CD4-positive, alpha-beta T cell (primary cell): ENCODE measurements around the gene PVALB. TPM values are rescaled to one million over a fixed set of nuclear protein-coding genes. Genes with fewer than 3 reads are reported as not detected.

Experiments used
- ATAC-seq: fragments of 200-7000 bp; cut with Tn5 transposase; one replicate; pipeline ENCODE4 v1.10.0; 2022; ENCODE audit warnings: mild to moderate bottlenecking; ENCODE audit not compliant: poor library complexity
- CTCF ChIA-PET: fragments of 350-600 bp; sonication (Branson Sonifier 250); formaldehyde crosslinking; loops from one replicate; lab custom pipeline; 2021; ENCODE audit warnings: antibody characterized with exemption, inconsistent platforms; lab: Charles Lee
- POLR2A ChIA-PET: fragments of 350-600 bp; sonication (Branson Sonifier 250); formaldehyde crosslinking; loops from one replicate; lab custom pipeline; 2021; ENCODE audit warnings: antibody characterized with exemption, inconsistent platforms; lab: Charles Lee
- DNase-seq, 14 experiments: peaks; one replicate each; pipeline ENCODE4 v3.0.0-alpha.2; 2013 to 2020; ENCODE audit warnings: mixed read lengths in 2 of 14
- H3K27ac ChIP-seq, 2 donors: one replicate each; pipeline versions ENCODE4 v1.5.1 to v1.7.0; 2013; ENCODE audit warnings: low read length in 2 of 2, low read depth in 1 of 2, mild to moderate bottlenecking in 1 of 2
- H3K27me3 ChIP-seq, 2 experiments: 1 replicate in 1 of 2; 2 replicates in 1 of 2; pipeline versions ENCODE4 v1.6.1 to v1.7.0; 2013; ENCODE audit warnings: low read length in 2 of 2, control low read depth in 1 of 2, mild to moderate bottlenecking in 1 of 2, moderate library complexity in 1 of 2; ENCODE audit not compliant: insufficient read depth in 2 of 2, control insufficient read depth in 1 of 2
- H3K36me3 ChIP-seq: one replicate; pipeline ENCODE4 v1.6.1; 2013; ENCODE audit warnings: low read length, control low read depth; ENCODE audit not compliant: insufficient read depth
- H3K4me1 ChIP-seq: one replicate; pipeline ENCODE4 v1.6.1; 2013; ENCODE audit warnings: low read length, control low read depth; ENCODE audit not compliant: insufficient read depth
- H3K4me3 ChIP-seq: one replicate; pipeline ENCODE4 v1.5.1; 2013; ENCODE audit warnings: mild to moderate bottlenecking, low read length, moderate library complexity
- H3K9me3 ChIP-seq, 2 experiments: 1 replicate in 1 of 2; 2 replicates in 1 of 2; pipeline versions ENCODE4 v1.6.1 to v1.7.0; 2013; ENCODE audit warnings: low read length in 2 of 2, mild to moderate bottlenecking in 2 of 2, control low read depth in 1 of 2, moderate library complexity in 1 of 2; ENCODE audit not compliant: control insufficient read depth in 1 of 2, insufficient read depth in 1 of 2
- H3K27ac Mint-ChIP-seq: one replicate; pipeline ENCODE4 v1.8.0; 2020; ENCODE audit warnings: mixed read lengths
- H3K27me3 Mint-ChIP-seq: one replicate; pipeline ENCODE4 v1.8.0; 2021; ENCODE audit warnings: mixed read lengths
- H3K36me3 Mint-ChIP-seq: one replicate; pipeline ENCODE4 v1.8.0; 2021; ENCODE audit warnings: low read depth, mixed read lengths
- H3K4me1 Mint-ChIP-seq: one replicate; pipeline ENCODE4 v1.8.0; 2021; ENCODE audit warnings: low read depth, mixed read lengths
- H3K4me3 Mint-ChIP-seq: one replicate; pipeline ENCODE4 v1.8.0; 2020; ENCODE audit warnings: mild to moderate bottlenecking, mixed read lengths
- H3K9me3 Mint-ChIP-seq: one replicate; pipeline ENCODE4 v1.8.0; 2020; ENCODE audit warnings: mixed read lengths
- intact Hi-C, 2 experiments: fragments of 100-400 bp; cut with DNase I in 1 of 2; cut with micrococcal nuclease in 1 of 2; formaldehyde crosslinking; loops; one replicate each; pipeline versions ENCODE4 v1.15.1 to v1.9.0; 2023 to 2025; cut with DNase I, micrococcal nuclease
- total RNA-seq, 174 experiments: library from RNA in 2 of 174; stranded (reverse) in 2 of 174; gene quantifications; one replicate each; pipeline ENCODE4 v1.2.3 and lab custom pipeline; 2021 to 2026
- TF ChIP-seq, protein P1 (sequence below): fragments of 200-600 bp; IDR thresholded peaks from one replicate; pipeline ENCODE4 v1.8.0; 2022; ENCODE audit warnings: antibody characterized with exemption, mild to moderate bottlenecking

PVALB gene
- total RNA-seq, 2 experiments from 2014 or later: not detected

DNA sequence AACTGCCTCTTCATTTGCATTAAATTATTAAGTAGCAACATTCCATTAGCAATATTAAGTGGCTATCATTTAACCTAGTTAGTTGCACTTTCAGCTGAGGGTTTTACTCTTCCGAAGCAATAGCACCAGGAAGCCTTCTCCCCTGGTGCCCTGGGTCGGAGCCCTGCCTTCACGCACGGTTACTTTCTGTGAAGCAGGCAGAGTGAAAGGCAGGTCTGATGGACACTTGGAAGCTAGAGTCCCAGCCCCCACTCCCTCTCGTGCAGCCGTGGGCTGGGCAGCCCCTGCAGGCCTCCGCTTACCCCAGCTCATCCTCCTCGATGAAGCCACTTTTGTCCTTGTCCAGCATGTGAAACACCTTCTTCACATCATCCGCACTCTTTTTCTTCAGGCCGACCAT lies 2.0 kb downstream of the PVALB start:
- Mint-ChIP-seq H3K4me1 (peaks cover 7% of the 10 kb centered on the region), H3K9me3 (no peaks in the 10 kb centered on the region), H3K27me3 (peaks cover 67% of the 10 kb centered on the region), H3K4me3 (no peak overlapping the region), H3K27ac (no peak overlapping the region), H3K36me3 (no peaks in the 10 kb centered on the region)
- TF ChIP-seq, protein P1, sequence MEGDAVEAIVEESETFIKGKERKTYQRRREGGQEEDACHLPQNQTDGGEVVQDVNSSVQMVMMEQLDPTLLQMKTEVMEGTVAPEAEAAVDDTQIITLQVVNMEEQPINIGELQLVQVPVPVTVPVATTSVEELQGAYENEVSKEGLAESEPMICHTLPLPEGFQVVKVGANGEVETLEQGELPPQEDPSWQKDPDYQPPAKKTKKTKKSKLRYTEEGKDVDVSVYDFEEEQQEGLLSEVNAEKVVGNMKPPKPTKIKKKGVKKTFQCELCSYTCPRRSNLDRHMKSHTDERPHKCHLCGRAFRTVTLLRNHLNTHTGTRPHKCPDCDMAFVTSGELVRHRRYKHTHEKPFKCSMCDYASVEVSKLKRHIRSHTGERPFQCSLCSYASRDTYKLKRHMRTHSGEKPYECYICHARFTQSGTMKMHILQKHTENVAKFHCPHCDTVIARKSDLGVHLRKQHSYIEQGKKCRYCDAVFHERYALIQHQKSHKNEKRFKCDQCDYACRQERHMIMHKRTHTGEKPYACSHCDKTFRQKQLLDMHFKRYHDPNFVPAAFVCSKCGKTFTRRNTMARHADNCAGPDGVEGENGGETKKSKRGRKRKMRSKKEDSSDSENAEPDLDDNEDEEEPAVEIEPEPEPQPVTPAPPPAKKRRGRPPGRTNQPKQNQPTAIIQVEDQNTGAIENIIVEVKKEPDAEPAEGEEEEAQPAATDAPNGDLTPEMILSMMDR: no peak
- peaks cover 12% of the 10 kb centered on the region for H3K4me1 ChIP-seq
- H3K9me3 ChIP-seq: peaks cover 0 to 7% of the 10 kb centered on the region in 2 experiments
- CTCF ChIA-PET: no interaction called here
- H3K27me3 ChIP-seq: peaks cover 35 to 62% of the 10 kb centered on the region in 2 experiments
- intact Hi-C loops: no loop called here
- H3K36me3 ChIP-seq: no peaks in the 10 kb centered on the region
- ATAC-seq: no peak
- H3K4me3 ChIP-seq: no peak overlapping the region
- POLR2A ChIA-PET: no interaction called here
- DNase-seq: no peak
- H3K27ac ChIP-seq: no peak overlapping the region

DNA sequence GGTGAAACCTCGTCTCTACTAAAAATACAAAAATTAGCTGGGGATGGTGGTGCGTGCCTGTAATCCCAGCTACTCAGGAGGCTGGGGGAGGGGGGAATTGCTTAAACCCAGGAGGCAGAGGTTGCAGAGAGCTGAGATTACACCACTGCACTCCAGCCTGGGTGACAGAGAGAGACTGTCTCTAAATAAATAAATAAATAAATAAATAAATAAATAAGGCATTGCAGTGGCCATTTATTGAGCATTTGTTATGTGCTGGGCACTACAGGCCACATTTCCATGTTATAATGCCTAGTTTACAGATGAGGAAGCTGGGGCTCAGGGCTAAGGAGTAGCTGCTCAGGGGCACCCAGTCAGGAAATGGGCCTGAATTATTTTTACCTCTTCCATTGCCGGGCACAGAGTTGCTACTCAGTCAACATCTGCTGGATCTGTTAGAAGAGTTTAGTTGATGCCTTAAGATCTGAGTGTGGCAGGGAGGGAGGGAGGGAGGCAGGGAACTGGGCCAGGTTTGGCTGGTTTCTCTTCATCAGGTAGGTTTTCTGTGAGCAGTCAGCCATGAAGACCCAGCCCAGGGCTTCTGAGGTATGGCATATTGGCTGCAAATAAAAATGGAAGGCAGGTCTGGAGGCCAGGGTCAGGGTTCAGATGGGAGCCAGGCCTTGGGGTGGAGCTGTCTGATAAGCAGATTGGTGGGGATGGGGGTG lies 5.6 kb downstream of the PVALB start:
- no peak for ATAC-seq

DNA sequence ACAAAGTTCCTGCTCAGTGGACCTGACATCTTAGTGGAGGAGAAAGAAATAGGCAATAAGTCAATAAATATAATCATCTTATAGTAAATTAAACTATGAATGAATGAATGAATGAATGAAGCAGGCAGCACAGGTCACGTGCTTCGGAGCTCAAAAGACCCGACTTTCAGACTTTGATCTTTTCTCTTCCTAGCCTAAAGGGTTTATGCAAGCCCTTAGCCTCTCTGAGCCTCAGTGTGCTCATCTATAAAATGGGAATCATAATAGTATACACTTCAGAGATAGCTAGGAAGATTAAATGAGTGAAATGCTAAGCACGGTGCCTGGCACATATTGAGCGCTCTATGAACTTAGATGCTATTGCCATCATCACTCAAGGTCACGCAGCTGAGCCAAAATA lies 7.5 kb downstream of the PVALB start:
- Histone ChIP-seq H3K4me3 (no peak overlapping the region), H3K27me3 (peaks cover 0 to 10% of the 10 kb centered on the region in 2 experiments), H3K36me3 (no peaks in the 10 kb centered on the region), H3K27ac (no peak overlapping the region), H3K9me3 (no peaks in the 10 kb centered on the region), H3K4me1 (peaks cover 18% of the 10 kb centered on the region)
- Mint-ChIP-seq H3K36me3 (no peaks in the 10 kb centered on the region), H3K27ac (no peak overlapping the region), H3K4me1 (peaks cover 28% of the 10 kb centered on the region), H3K4me3 (no peak overlapping the region), H3K27me3 (peaks cover 18% of the 10 kb centered on the region), H3K9me3 (no peaks in the 10 kb centered on the region)
- no peak for DNase-seq
- no peak for ATAC-seq
- ChIA-PET CTCF (interaction anchor here (0.5 to 0.6 kb wide), 2 partner anchors 77 to 183 kb away, joined by 3 to 4 read pairs; no protein-coding TSS in a partner anchor), POLR2A (no interaction called here)
- TF ChIP-seq, protein P1: no peak
- intact Hi-C loops: no loop called here

More for the DNA sequence above, 5.6 kb downstream of the PVALB start:
- Mint-ChIP-seq H3K9me3 (no peaks in the 10 kb centered on the region), H3K36me3 (no peaks in the 10 kb centered on the region), H3K27me3 (peaks cover 37% of the 10 kb centered on the region), H3K4me3 (no peak overlapping the region), H3K27ac (no peak overlapping the region), H3K4me1 (peaks cover 28% of the 10 kb centered on the region)
- Histone ChIP-seq H3K36me3 (no peaks in the 10 kb centered on the region), H3K4me1 (peaks cover 19% of the 10 kb centered on the region), H3K9me3 (no peaks in the 10 kb centered on the region), H3K27me3 (peaks cover 16 to 29% of the 10 kb centered on the region in 2 experiments), H3K27ac (no peak overlapping the region), H3K4me3 (no peak overlapping the region)
- TF ChIP-seq, protein P1: no peak
- no peak for DNase-seq
- intact Hi-C loops: no loop called here
- POLR2A ChIA-PET: no interaction called here
- CTCF ChIA-PET: no interaction called here
